SH-SY5Y (cell line): ENCODE data around the gene CRTC2.

ENCODE experiments used
- GATA2 ChIP-seq: IDR thresholded peaks from 2 replicates; pipeline ENCODE4 v1.6.1; 2011; ENCODE audit warnings: mild to moderate bottlenecking, low read depth, low read length
- GATA3 ChIP-seq: IDR thresholded peaks from 2 replicates; pipeline ENCODE4 v1.6.1; 2011; ENCODE audit warnings: low read depth, mild to moderate bottlenecking, low read length, moderate library complexity

Gene CRTC2

GRCh38 chr1:153919876-153920852 lies 38.2 kb downstream of the CRTC2 start:
- no peak for TF ChIP-seq GATA2
- TF ChIP-seq GATA3, result no peak

GRCh38 chr1:153916297-153916696 lies 42.1 kb downstream of the CRTC2 start:
- no peak for TF ChIP-seq GATA3
- TF ChIP-seq GATA2, result no peak

- no peak for TF ChIP-seq GATA2
- TF ChIP-seq GATA3, result no peak
These were observed 46.1 kb downstream of the CRTC2 start for GRCh38 chr1:153912349-153912748.

GRCh38 chr1:153908071-153908470 lies 50.3 kb downstream of the CRTC2 start:
- TF ChIP-seq GATA2, result no peak
- no peak for TF ChIP-seq GATA3

- TF ChIP-seq GATA3 (no peak), GATA2 (no peak)
These were observed 51.3 kb downstream of the CRTC2 start for GRCh38 chr1:153907134-153907533.

- no peak for TF ChIP-seq GATA2
- no peak for TF ChIP-seq GATA3
These were observed 52.0 kb downstream of the CRTC2 start for GRCh38 chr1:153906396-153906795.

GRCh38 chr1:153903841-153904455 lies 54.5 kb downstream of the CRTC2 start:
- TF ChIP-seq GATA3, result no peak
- TF ChIP-seq GATA2, result no peak

GRCh38 chr1:153899509-153899908 lies 58.9 kb downstream of the CRTC2 start:
- TF ChIP-seq GATA3 (no peak), GATA2 (no peak)
